ENCODE measurements around the gene PSMD8. TPM values are rescaled to one million over a fixed set of nuclear protein-coding genes. Genes with fewer than 3 reads are reported as not detected.

PSMD8 gene
- total and polyA plus RNA-seq, 9 donors = 59.1 to 129 (median 85.3) TPM

DNA sequence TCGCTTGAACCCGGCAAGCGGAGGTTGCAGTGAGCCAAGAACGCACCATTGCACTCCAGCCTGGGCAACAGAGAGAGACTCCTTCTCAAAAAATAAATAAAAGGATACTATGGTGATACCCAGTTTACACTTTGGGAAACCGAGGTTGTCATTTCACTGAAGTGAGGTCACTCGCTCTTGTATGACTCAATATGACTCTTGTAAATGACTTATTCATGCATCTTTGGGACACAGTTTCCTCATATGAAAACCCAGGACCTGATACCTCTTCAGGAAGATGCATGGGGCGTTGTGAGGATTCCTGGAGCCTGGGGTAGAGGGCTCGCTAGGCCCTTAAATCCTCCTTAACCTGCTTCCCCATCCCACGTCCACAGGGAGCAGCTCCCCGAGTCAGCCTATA, 4.5 kb downstream of the PSMD8 start:
- Histone ChIP-seq H3K27me3 (no peaks in the 10 kb centered on the region), H3K27ac (no peak overlapping the region), H3K4me3 (no peak overlapping the region), H3K36me3 (no peaks in the 10 kb centered on the region), H3K9me3 (no peaks in the 10 kb centered on the region), H3K4me1 (ENCODE audit: insufficient read depth) (peaks cover 15% of the 10 kb centered on the region)
- intact Hi-C loops (cut with DNase I) = no loop called here
- DNase-seq = no peak
- WGBS, 3 donors = 94 to 97% (median 94%) methylated on average over 10 of the region's 10 CpGs
- no peak for TF ChIP-seq POLR2A (IDR thresholded peaks at IDR 0.05)
- no peak for TF ChIP-seq EP300 (IDR thresholded peaks at IDR 0.05)
- TF ChIP-seq, protein P1, sequence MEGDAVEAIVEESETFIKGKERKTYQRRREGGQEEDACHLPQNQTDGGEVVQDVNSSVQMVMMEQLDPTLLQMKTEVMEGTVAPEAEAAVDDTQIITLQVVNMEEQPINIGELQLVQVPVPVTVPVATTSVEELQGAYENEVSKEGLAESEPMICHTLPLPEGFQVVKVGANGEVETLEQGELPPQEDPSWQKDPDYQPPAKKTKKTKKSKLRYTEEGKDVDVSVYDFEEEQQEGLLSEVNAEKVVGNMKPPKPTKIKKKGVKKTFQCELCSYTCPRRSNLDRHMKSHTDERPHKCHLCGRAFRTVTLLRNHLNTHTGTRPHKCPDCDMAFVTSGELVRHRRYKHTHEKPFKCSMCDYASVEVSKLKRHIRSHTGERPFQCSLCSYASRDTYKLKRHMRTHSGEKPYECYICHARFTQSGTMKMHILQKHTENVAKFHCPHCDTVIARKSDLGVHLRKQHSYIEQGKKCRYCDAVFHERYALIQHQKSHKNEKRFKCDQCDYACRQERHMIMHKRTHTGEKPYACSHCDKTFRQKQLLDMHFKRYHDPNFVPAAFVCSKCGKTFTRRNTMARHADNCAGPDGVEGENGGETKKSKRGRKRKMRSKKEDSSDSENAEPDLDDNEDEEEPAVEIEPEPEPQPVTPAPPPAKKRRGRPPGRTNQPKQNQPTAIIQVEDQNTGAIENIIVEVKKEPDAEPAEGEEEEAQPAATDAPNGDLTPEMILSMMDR (IDR thresholded peaks at IDR 0.05) = no peak

DNA sequence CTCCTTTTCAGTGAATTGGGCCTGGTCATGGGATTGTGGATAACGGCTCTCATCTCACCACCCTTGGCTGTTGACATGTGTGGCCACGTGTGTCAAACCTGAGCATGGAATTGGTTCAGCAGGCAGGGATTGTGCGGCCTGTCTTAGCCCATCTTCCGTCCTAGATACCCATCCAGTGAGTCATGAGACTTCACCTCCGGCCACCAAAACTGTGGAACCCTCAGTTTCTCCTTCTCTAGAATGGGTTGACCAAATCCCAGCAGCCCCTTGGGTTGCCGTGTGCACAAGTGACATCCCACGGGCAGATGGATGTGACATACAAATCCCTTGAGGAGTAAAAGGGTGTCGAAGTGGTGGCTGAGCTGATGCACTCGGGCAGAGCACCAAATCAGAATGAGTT, 6.8 kb downstream of the PSMD8 start:
- Histone ChIP-seq H3K4me1 (ENCODE audit: insufficient read depth) (peaks cover 5% of the 10 kb centered on the region), H3K27ac (no peak overlapping the region), H3K36me3 (no peaks in the 10 kb centered on the region), H3K4me3 (no peak overlapping the region), H3K9me3 (no peaks in the 10 kb centered on the region), H3K27me3 (no peaks in the 10 kb centered on the region)
- TF ChIP-seq, protein P1 (IDR thresholded peaks at IDR 0.05) = no peak
- TF ChIP-seq POLR2A (IDR thresholded peaks at IDR 0.05) (no peak), EP300 (IDR thresholded peaks at IDR 0.05) (no peak)
- 91 to 95% (median 93%) methylated on average over 9 of the region's 9 CpGs for WGBS, 3 donors
- intact Hi-C loops (cut with DNase I) = no loop called here
- no peak for DNase-seq

DNA sequence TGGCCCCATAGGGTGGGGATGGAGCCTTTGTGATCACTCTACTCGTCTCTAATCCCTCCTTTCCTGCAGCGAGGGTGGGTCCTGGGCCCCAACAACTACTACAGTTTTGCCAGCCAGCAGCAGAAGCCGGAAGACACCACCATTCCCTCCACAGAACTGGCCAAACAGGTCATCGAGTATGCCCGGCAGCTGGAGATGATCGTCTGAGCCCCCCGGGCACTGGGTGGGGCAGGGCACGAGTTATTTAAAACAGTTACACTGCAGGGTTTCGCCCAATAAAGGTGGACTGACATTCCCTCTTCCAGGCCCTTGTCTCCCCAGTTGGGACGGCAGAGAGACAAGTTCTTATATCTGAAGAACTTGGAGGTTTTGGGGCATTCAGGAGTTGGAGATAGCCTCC, 8.8 kb downstream of the PSMD8 start:
- DNase-seq = no peak
- intact Hi-C loops (cut with DNase I) = no loop called here
- H3K36me3 ChIP-seq = no peaks in the 10 kb centered on the region
- no peak for TF ChIP-seq POLR2A (IDR thresholded peaks at IDR 0.05)
- TF ChIP-seq, protein P1 (IDR thresholded peaks at IDR 0.05) = no peak
- H3K4me3 ChIP-seq = no peak overlapping the region
- H3K27ac ChIP-seq = no peak overlapping the region
- H3K27me3 ChIP-seq = no peaks in the 10 kb centered on the region
- no peaks in the 10 kb centered on the region for H3K9me3 ChIP-seq
- WGBS, 3 donors = 85 to 93% (median 88%) methylated on average over 10 of the region's 10 CpGs
- H3K4me1 ChIP-seq (ENCODE audit: insufficient read depth) = peaks cover 10% of the 10 kb centered on the region

DNA sequence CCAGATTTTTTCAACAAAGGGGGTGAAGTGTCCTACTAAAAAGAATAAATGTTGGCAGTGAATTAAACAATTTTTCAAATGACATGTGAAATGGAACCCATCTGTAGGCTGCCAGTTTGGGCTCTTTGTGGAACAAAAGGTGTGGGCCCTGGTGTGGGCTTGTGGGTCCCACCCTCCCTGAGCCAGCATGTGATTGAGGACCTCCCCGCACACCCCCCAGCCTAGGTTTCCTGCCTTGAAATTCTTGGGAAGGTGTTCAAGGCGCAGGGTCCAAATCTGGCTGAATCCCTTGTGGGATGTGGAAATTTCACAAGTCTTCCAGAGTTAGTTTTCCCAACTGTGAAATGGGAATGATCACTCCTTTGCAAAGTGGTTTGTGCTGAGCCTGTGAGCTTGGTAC, 9.4 kb downstream of the PSMD8 start:
- H3K4me1 ChIP-seq (ENCODE audit: insufficient read depth) = peaks cover 10% of the 10 kb centered on the region
- H3K4me3 ChIP-seq = no peak overlapping the region
- no peaks in the 10 kb centered on the region for H3K36me3 ChIP-seq
- no peak overlapping the region for H3K27ac ChIP-seq
- no peaks in the 10 kb centered on the region for H3K9me3 ChIP-seq
- TF ChIP-seq, protein P1 (IDR thresholded peaks at IDR 0.05) = no peak
- TF ChIP-seq EP300 (IDR thresholded peaks at IDR 0.05) (no peak), POLR2A (IDR thresholded peaks at IDR 0.05) (no peak)
- DNase-seq = no peak
- H3K27me3 ChIP-seq = no peaks in the 10 kb centered on the region
- intact Hi-C loops (cut with DNase I) = no loop called here
- WGBS, 3 donors = 94 to 100% (median 100%) methylated on average over 2 of the region's 2 CpGs
